Measurements from ENCODE around the gene CDC5L. TPM values are rescaled to one million over a fixed set of nuclear protein-coding genes. Genes with fewer than 3 reads are reported as not detected.

The CDC5L gene
- total RNA-seq, 1 experiment from 2014 or later = 23.8 TPM

DNA sequence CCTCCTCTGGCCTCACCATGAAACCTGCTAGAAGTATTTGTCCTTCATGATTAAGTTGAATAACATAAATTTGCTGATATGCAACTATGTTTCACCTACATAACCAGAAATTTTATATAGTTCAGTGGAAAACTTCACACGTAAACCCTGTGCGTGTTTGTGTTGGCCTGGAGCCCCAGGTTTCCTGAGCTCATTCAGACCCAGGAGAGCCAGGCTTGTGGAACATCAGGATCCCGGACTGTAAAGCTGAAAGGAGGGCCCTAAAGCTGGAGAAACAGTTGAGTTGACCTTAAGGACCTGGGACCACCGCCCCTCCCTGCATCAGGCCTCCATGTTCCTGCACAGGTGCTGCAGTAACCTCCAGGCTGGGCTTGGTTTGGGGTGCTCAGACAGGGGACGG lies 48.2 kb upstream of the CDC5L start:
- intact Hi-C loops (cut with micrococcal nuclease; ENCODE audit: unreplicated experiment) = no loop called here
- Mint-ChIP-seq H3K36me3 (ENCODE audit: insufficient read depth, unreplicated experiment) (no peaks in the 10 kb centered on the region), H3K4me3 (ENCODE audit: unreplicated experiment) (no peak overlapping the region), H3K4me1 (ENCODE audit: low read depth, unreplicated experiment) (no peaks in the 10 kb centered on the region), H3K9me3 (ENCODE audit: unreplicated experiment) (no peaks in the 10 kb centered on the region), H3K27ac (ENCODE audit: unreplicated experiment) (no peak overlapping the region), H3K27me3 (ENCODE audit: insufficient read depth, unreplicated experiment) (peaks cover 7% of the 10 kb centered on the region)
- POLR2A ChIA-PET = no interaction called here
- CTCF ChIA-PET = interaction anchor here (1.1 to 2.7 kb wide), 2 partner anchors 12 to 71 kb away, joined by 3 to 23 read pairs; no protein-coding TSS in a partner anchor
- H3K36me3 ChIP-seq (ENCODE audit: control insufficient read depth, insufficient read depth, low read length) = no peaks in the 10 kb centered on the region
- H3K27me3 ChIP-seq (replicated peaks; ENCODE audit: control insufficient read depth, insufficient read depth, low read length) = no peaks in the 10 kb centered on the region; the same call in 1 of the 2 replicates
- TF ChIP-seq, protein P1, sequence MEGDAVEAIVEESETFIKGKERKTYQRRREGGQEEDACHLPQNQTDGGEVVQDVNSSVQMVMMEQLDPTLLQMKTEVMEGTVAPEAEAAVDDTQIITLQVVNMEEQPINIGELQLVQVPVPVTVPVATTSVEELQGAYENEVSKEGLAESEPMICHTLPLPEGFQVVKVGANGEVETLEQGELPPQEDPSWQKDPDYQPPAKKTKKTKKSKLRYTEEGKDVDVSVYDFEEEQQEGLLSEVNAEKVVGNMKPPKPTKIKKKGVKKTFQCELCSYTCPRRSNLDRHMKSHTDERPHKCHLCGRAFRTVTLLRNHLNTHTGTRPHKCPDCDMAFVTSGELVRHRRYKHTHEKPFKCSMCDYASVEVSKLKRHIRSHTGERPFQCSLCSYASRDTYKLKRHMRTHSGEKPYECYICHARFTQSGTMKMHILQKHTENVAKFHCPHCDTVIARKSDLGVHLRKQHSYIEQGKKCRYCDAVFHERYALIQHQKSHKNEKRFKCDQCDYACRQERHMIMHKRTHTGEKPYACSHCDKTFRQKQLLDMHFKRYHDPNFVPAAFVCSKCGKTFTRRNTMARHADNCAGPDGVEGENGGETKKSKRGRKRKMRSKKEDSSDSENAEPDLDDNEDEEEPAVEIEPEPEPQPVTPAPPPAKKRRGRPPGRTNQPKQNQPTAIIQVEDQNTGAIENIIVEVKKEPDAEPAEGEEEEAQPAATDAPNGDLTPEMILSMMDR (IDR thresholded peaks at IDR 0.05; ENCODE audit: insufficient read depth in 1 of 2, low read depth in 1 of 2, low read length in 1 of 2, severe bottlenecking in 1 of 2, unreplicated experiment in 1 of 2) = no peak
- H3K9me3 ChIP-seq = no peaks in the 10 kb centered on the region
- H3K4me3 ChIP-seq (ENCODE audit: low read depth, low read length) = no peak overlapping the region
- DNase-seq = no peak
- no peaks in the 10 kb centered on the region for H3K4me1 ChIP-seq
- BruUV-seq (replicated peaks) = no TSS peak

DNA sequence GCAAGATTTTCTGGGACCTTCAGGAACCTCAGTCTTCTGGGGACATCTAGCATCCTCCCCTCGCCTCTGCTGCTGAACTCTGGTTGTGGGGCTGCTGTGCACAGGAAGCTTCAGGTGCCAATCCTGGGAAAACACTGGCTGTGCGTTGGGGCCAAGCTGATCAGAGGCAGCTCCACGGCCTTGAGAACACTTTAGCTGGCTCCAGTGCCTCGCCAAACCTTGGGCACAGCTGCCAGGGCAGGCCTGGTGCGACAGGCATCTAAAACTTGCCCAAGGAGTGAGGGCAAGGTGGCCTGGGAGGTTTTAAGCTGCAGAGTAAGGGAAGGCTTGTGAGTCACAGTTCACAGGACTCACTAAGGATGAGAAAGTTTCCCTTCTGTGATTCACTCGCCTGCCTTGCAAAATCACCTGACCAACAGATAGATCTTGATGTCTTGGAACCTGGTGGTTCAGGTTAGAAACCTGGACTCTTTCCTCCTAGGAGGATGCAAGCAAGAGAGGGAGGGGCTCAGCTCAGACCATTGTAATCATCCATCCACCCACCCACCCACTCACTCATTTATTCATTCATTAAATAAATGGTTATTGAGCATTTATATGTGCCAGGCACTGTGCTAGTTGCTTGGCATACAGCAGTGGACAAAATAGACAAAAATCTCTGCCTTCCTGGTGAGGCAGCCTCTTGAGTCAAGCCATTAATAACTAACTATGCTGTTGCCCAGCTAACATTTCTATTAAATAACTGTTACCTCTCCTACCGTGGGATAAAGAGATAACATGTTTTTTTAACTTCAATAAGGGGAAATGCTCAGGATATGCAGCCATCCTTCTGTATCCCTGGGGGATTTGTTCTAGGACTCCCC lies 47.5 kb upstream of the CDC5L start:
- intact Hi-C loops (cut with micrococcal nuclease; ENCODE audit: unreplicated experiment) = no loop called here
- H3K36me3 ChIP-seq (ENCODE audit: control insufficient read depth, insufficient read depth, low read length) = no peaks in the 10 kb centered on the region
- H3K4me3 ChIP-seq (ENCODE audit: low read depth, low read length) = no peak overlapping the region
- BruUV-seq (replicated peaks) = no TSS peak
- Mint-ChIP-seq H3K4me1 (ENCODE audit: low read depth, unreplicated experiment) (no peaks in the 10 kb centered on the region), H3K27me3 (ENCODE audit: insufficient read depth, unreplicated experiment) (peaks cover 7% of the 10 kb centered on the region), H3K4me3 (ENCODE audit: unreplicated experiment) (no peak overlapping the region), H3K27ac (ENCODE audit: unreplicated experiment) (no peak overlapping the region), H3K36me3 (ENCODE audit: insufficient read depth, unreplicated experiment) (no peaks in the 10 kb centered on the region), H3K9me3 (ENCODE audit: unreplicated experiment) (no peaks in the 10 kb centered on the region)
- no peaks in the 10 kb centered on the region for H3K4me1 ChIP-seq
- DNase-seq = no peak
- H3K27me3 ChIP-seq (replicated peaks; ENCODE audit: control insufficient read depth, insufficient read depth, low read length) = no peaks in the 10 kb centered on the region; the same call in 1 of the 2 replicates
- ChIA-PET POLR2A (no interaction called here), CTCF (interaction anchor here (1.1 to 2.7 kb wide), 2 partner anchors 13 to 72 kb away, joined by 3 to 23 read pairs; no protein-coding TSS in a partner anchor)
- TF ChIP-seq, protein P1 (IDR thresholded peaks at IDR 0.05; ENCODE audit: insufficient read depth in 1 of 2, low read depth in 1 of 2, low read length in 1 of 2, severe bottlenecking in 1 of 2, unreplicated experiment in 1 of 2) = no peak
- H3K9me3 ChIP-seq = no peaks in the 10 kb centered on the region

- Histone ChIP-seq H3K4me1 (no peaks in the 10 kb centered on the region), H3K9me3 (no peaks in the 10 kb centered on the region), H3K27me3 (replicated peaks; ENCODE audit: control insufficient read depth, insufficient read depth, low read length) (no peaks in the 10 kb centered on the region; the same call in 1 of the 2 replicates), H3K36me3 (ENCODE audit: control insufficient read depth, insufficient read depth, low read length) (no peaks in the 10 kb centered on the region), H3K4me3 (ENCODE audit: low read depth, low read length) (no peak overlapping the region)
- no TSS peak for BruUV-seq (replicated peaks)
- ChIA-PET CTCF (interaction anchor here (1.0 to 1.3 kb wide), 2 partner anchors 28 to 73 kb away, joined by 3 read pairs; partner anchors contain the start of gene AARS2), POLR2A (no interaction called here)
- Mint-ChIP-seq H3K36me3 (ENCODE audit: insufficient read depth, unreplicated experiment) (no peaks in the 10 kb centered on the region), H3K27ac (ENCODE audit: unreplicated experiment) (no peak overlapping the region), H3K9me3 (ENCODE audit: unreplicated experiment) (no peaks in the 10 kb centered on the region), H3K4me3 (ENCODE audit: unreplicated experiment) (no peak overlapping the region), H3K4me1 (ENCODE audit: low read depth, unreplicated experiment) (no peaks in the 10 kb centered on the region), H3K27me3 (ENCODE audit: insufficient read depth, unreplicated experiment) (peaks cover 7% of the 10 kb centered on the region)
- no peak for DNase-seq
- TF ChIP-seq, protein P1 (IDR thresholded peaks at IDR 0.05; ENCODE audit: insufficient read depth in 1 of 2, low read depth in 1 of 2, low read length in 1 of 2, severe bottlenecking in 1 of 2, unreplicated experiment in 1 of 2) = no peak
- intact Hi-C loops (cut with micrococcal nuclease; ENCODE audit: unreplicated experiment) = no loop called here
Observed at GRCh38 chr6:44341095-44341890, 46.2 kb upstream of the CDC5L start.
